GM23338 (cell line): ENCODE results near the gene GBE1. TPM values are rescaled to one million over a fixed set of nuclear protein-coding genes. Genes with fewer than 3 reads are reported as not detected.

Experiments
- ATAC-seq: fragments of 200-7000 bp; cut with Tn5 transposase; 3 replicates; pipeline ENCODE4 v1.9.1; 2020
- DNase-seq: peaks from one replicate; pipeline ENCODE4 v3.0.0-alpha.2; 2015; ENCODE audit warnings: low spot score
- H2AFZ ChIP-seq: fragments of 200-600 bp; sonication (generic); 2 replicates; pipeline ENCODE4 v1.8.0; 2016; ENCODE audit warnings: antibody characterized with exemption, mild to moderate bottlenecking, moderate library complexity
- H3F3A ChIP-seq: fragments of 200-600 bp; sonication (generic); replicated peaks from 2 replicates; pipeline ENCODE4 v1.8.0; 2017; ENCODE audit warnings: antibody characterized with exemption, mixed run types, low read depth
- H3K27ac ChIP-seq: fragments of 200-600 bp; sonication (generic); 2 replicates; pipeline ENCODE4 v1.6.1; 2016; ENCODE audit warnings: low read depth
- H3K27me3 ChIP-seq: fragments of 200-600 bp; sonication (generic); 2 replicates; pipeline ENCODE4 v1.8.0; 2016; ENCODE audit warnings: mild to moderate bottlenecking, mixed run types, moderate library complexity; ENCODE audit not compliant: insufficient read depth
- H3K36me3 ChIP-seq: fragments of 200-600 bp; sonication (generic); 2 replicates; pipeline ENCODE4 v1.8.0; 2016; ENCODE audit warnings: mild to moderate bottlenecking; ENCODE audit not compliant: insufficient read depth
- H3K4me1 ChIP-seq: fragments of 200-600 bp; sonication (generic); 2 replicates; pipeline ENCODE4 v1.8.0; 2016; ENCODE audit warnings: mild to moderate bottlenecking, moderate library complexity; ENCODE audit not compliant: insufficient read depth
- H3K4me2 ChIP-seq: fragments of 200-600 bp; sonication (generic); 2 replicates; pipeline ENCODE4 v1.7.1; 2017; ENCODE audit warnings: mixed run types
- H3K4me3 ChIP-seq: fragments of 200-600 bp; sonication (generic); 2 replicates; pipeline ENCODE4 v1.6.1; 2016; ENCODE audit warnings: mixed run types
- H3K79me2 ChIP-seq: fragments of 200-600 bp; sonication (generic); replicated peaks from 2 replicates; pipeline ENCODE4 v1.8.0; 2017; ENCODE audit warnings: mild to moderate bottlenecking; ENCODE audit not compliant: insufficient read depth
- H3K9me2 ChIP-seq: fragments of 200-600 bp; sonication (generic); 2 replicates; pipeline ENCODE4 v1.8.0; 2017; ENCODE audit not compliant: insufficient read depth
- H4K20me1 ChIP-seq: fragments of 200-600 bp; sonication (generic); replicated peaks from 2 replicates; pipeline ENCODE4 v1.8.0; 2017; ENCODE audit warnings: mild to moderate bottlenecking; ENCODE audit not compliant: insufficient read depth
- H3K27ac Mint-ChIP-seq: 2 replicates; pipeline ENCODE4 v1.8.0; 2020; ENCODE audit warnings: inconsistent platforms, mild to moderate bottlenecking, moderate library complexity, mixed read lengths
- H3K27me3 Mint-ChIP-seq: 3 replicates; pipeline ENCODE4 v1.8.0; 2022; ENCODE audit warnings: low read depth, mild to moderate bottlenecking, moderate library complexity, mixed read lengths, inconsistent platforms; ENCODE audit not compliant: insufficient read depth, poor library complexity
- H3K36me3 Mint-ChIP-seq: 3 replicates; pipeline ENCODE4 v1.8.0; 2021; ENCODE audit warnings: low read depth, mild to moderate bottlenecking, inconsistent platforms, moderate library complexity, mixed read lengths
- H3K4me1 Mint-ChIP-seq: 3 replicates; pipeline ENCODE4 v1.8.0; 2020; ENCODE audit warnings: mild to moderate bottlenecking, inconsistent platforms, mixed read lengths
- H3K4me3 Mint-ChIP-seq: 3 replicates; pipeline ENCODE4 v1.8.0; 2021; ENCODE audit warnings: moderate library complexity, mild to moderate bottlenecking, inconsistent platforms, mixed read lengths
- H3K9me3 Mint-ChIP-seq: 3 replicates; pipeline ENCODE4 v1.8.0; 2020; ENCODE audit warnings: moderate library complexity, mild to moderate bottlenecking, inconsistent platforms, mixed read lengths
- CREB1 ChIP-seq: fragments of 250-450 bp; sonication (Bioruptor Pico); IDR thresholded peaks from 2 replicates; pipeline ENCODE4 v1.5.0; 2020; ENCODE audit warnings: low read depth, mild to moderate bottlenecking, moderate library complexity
- EZH2 ChIP-seq: fragments of 200-600 bp; sonication (generic); IDR thresholded peaks from one replicate; pipeline ENCODE4 v1.8.0; 2017; ENCODE audit warnings: antibody characterized with exemption, mild to moderate bottlenecking, low read depth; ENCODE audit not compliant: unreplicated experiment
- EZH2phosphoT487 ChIP-seq: fragments of 200-600 bp; sonication (generic); IDR thresholded peaks from one replicate; pipeline ENCODE4 v1.8.1; 2018; ENCODE audit warnings: antibody characterized with exemption; ENCODE audit not compliant: unreplicated experiment
- NANOG ChIP-seq: IDR thresholded peaks from 2 replicates; pipeline ENCODE4 v1.6.1; 2016; ENCODE audit warnings: antibody characterized with exemption, borderline replicate concordance
- POLR2AphosphoS5 ChIP-seq: IDR thresholded peaks from 2 replicates; pipeline ENCODE4 v1.6.1; 2016; ENCODE audit warnings: antibody characterized with exemption, low read depth
- STAT1 ChIP-seq: IDR thresholded peaks from one replicate; pipeline ENCODE4 v1.6.1; 2016; ENCODE audit warnings: antibody characterized with exemption; ENCODE audit not compliant: unreplicated experiment
- ZNF114 ChIP-seq: fragments of 250-450 bp; sonication (Bioruptor Pico); IDR thresholded peaks from 2 replicates; pipeline ENCODE4 v1.5.0; 2020; ENCODE audit warnings: mild to moderate bottlenecking, moderate library complexity
- ZNF331 ChIP-seq: fragments of 250-450 bp; sonication (Bioruptor Pico); IDR thresholded peaks from 2 replicates; pipeline ENCODE4 v1.5.0; 2020; ENCODE audit warnings: low read depth, mild to moderate bottlenecking, moderate library complexity
- polyA plus RNA-seq: library from polyadenylated mRNA; unstranded; fragments of >200 nt; fragmentation: Nextera tagmentation; extraction: Ambion mirVana; gene quantifications from 2 replicates; pipeline ENCODE4 v1.2.1, GENCODE V29; 2016
- total RNA-seq: library from RNA; depleted of rRNA; stranded (reverse); fragments of >200 nt; shearing (Covaris generic); gene quantifications from 2 replicates; pipeline ENCODE4 v1.2.3, GENCODE V29; 2014
- TF ChIP-seq, protein P1 (sequence below): fragments of 250-450 bp; sonication (Bioruptor Pico); IDR thresholded peaks from 2 replicates; pipeline ENCODE4 v1.5.0; 2020; ENCODE audit warnings: mild to moderate bottlenecking, moderate library complexity
- TF ChIP-seq, protein P2 (sequence below): IDR thresholded peaks from 2 replicates; pipeline ENCODE4 v1.6.1; 2016; ENCODE audit warnings: antibody characterized with exemption

GBE1 gene
- total and polyA plus RNA-seq, 2 experiments from 2014 or later, result 6.4 to 12.2 TPM

DNA sequence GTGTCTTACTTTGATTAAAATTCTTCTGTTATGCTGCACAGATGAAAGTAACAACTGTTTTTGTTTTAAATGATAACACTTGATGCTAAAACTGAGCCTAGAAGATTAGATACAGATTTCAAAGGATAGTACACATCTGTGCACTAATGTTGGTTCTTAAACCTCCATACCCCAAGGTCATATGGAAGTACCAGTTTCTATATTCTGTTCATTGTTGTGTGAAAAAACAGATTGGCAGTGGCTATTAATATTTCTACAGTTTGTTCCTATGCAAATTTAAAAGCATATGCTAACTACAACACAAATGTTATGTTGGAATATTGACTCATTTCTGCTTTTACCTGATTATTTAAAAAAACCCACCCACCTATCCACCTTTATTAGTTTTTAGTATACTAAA, 32.0 kb upstream of the GBE1 start (continued):
- TF ChIP-seq, protein P1, sequence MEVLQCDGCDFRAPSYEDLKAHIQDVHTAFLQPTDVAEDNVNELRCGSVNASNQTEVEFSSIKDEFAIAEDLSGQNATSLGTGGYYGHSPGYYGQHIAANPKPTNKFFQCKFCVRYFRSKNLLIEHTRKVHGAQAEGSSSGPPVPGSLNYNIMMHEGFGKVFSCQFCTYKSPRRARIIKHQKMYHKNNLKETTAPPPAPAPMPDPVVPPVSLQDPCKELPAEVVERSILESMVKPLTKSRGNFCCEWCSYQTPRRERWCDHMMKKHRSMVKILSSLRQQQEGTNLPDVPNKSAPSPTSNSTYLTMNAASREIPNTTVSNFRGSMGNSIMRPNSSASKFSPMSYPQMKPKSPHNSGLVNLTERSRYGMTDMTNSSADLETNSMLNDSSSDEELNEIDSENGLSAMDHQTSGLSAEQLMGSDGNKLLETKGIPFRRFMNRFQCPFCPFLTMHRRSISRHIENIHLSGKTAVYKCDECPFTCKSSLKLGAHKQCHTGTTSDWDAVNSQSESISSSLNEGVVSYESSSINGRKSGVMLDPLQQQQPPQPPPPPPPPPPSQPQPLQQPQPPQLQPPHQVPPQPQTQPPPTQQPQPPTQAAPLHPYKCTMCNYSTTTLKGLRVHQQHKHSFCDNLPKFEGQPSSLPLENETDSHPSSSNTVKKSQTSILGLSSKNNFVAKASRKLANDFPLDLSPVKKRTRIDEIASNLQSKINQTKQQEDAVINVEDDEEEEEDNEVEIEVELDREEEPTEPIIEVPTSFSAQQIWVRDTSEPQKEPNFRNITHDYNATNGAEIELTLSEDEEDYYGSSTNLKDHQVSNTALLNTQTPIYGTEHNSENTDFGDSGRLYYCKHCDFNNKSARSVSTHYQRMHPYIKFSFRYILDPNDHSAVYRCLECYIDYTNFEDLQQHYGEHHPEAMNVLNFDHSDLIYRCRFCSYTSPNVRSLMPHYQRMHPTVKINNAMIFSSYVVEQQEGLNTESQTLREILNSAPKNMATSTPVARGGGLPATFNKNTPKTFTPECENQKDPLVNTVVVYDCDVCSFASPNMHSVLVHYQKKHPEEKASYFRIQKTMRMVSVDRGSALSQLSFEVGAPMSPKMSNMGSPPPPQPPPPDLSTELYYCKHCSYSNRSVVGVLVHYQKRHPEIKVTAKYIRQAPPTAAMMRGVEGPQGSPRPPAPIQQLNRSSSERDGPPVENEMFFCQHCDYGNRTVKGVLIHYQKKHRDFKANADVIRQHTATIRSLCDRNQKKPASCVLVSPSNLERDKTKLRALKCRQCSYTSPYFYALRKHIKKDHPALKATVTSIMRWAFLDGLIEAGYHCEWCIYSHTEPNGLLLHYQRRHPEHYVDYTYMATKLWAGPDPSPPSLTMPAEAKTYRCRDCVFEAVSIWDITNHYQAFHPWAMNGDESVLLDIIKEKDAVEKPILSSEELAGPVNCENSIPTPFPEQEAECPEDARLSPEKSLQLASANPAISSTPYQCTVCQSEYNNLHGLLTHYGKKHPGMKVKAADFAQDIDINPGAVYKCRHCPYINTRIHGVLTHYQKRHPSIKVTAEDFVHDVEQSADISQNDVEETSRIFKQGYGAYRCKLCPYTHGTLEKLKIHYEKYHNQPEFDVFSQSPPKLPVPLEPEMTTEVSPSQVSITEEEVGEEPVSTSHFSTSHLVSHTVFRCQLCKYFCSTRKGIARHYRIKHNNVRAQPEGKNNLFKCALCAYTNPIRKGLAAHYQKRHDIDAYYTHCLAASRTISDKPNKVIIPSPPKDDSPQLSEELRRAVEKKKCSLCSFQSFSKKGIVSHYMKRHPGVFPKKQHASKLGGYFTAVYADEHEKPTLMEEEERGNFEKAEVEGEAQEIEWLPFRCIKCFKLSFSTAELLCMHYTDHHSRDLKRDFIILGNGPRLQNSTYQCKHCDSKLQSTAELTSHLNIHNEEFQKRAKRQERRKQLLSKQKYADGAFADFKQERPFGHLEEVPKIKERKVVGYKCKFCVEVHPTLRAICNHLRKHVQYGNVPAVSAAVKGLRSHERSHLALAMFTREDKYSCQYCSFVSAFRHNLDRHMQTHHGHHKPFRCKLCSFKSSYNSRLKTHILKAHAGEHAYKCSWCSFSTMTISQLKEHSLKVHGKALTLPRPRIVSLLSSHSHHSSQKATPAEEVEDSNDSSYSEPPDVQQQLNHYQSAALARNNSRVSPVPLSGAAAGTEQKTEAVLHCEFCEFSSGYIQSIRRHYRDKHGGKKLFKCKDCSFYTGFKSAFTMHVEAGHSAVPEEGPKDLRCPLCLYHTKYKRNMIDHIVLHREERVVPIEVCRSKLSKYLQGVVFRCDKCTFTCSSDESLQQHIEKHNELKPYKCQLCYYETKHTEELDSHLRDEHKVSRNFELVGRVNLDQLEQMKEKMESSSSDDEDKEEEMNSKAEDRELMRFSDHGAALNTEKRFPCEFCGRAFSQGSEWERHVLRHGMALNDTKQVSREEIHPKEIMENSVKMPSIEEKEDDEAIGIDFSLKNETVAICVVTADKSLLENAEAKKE (CRISPR knock-in tag), result no peak
- TF ChIP-seq EZH2phosphoT487, result no peak
- no peak for TF ChIP-seq POLR2AphosphoS5
- no peak for TF ChIP-seq ZNF331 (CRISPR knock-in tag)
- TF ChIP-seq EZH2, result no peak
- no peak for TF ChIP-seq NANOG

DNA sequence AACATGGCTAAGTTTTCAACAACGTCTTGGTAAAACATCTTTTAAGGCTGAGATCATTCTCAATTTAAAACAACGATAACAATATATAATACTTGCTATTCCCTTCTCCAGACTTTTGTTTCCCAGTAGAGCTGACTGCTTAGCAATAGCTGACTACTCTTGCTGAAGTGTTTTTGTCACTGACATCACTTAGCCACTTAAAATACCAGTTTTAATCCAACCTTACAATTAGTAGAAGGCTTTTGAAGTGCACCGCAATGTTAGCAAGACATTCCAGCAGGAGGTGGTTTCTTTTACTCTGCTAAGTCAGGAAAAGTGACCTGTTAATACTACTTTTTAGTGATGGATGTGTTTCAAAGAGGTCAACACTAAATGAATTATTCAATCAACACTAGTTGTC, 28.7 kb upstream of the GBE1 start:
- Histone ChIP-seq H3K4me1 (peaks cover 15% of the 10 kb centered on the region), H4K20me1 (no peaks in the 10 kb centered on the region), H3K27ac (no peak overlapping the region), H2AFZ (no peak overlapping the region), H3K4me3 (no peak overlapping the region), H3K27me3 (no peaks in the 10 kb centered on the region), H3K4me2 (no peak overlapping the region), H3K79me2 (no peaks in the 10 kb centered on the region), H3K36me3 (no peaks in the 10 kb centered on the region), H3F3A (no peaks in the 10 kb centered on the region), H3K9me2 (no peaks in the 10 kb centered on the region)
- ATAC-seq (no peak), DNase-seq (no peak)
- no peak overlapping the region for H3K4me3 Mint-ChIP-seq
- H3K4me1 Mint-ChIP-seq, result peaks cover 9% of the 10 kb centered on the region; the same call in 2 of the 3 replicates
- no peaks in the 10 kb centered on the region for H3K27me3 Mint-ChIP-seq
- no peaks in the 10 kb centered on the region for H3K36me3 Mint-ChIP-seq
- no peak overlapping the region for H3K27ac Mint-ChIP-seq
- no peaks in the 10 kb centered on the region for H3K9me3 Mint-ChIP-seq
- no peak for TF ChIP-seq ZNF114
- no peak for TF ChIP-seq STAT1
- TF ChIP-seq CREB1 (CRISPR knock-in tag), result no peak
- TF ChIP-seq NANOG, result no peak
- TF ChIP-seq, protein P2, sequence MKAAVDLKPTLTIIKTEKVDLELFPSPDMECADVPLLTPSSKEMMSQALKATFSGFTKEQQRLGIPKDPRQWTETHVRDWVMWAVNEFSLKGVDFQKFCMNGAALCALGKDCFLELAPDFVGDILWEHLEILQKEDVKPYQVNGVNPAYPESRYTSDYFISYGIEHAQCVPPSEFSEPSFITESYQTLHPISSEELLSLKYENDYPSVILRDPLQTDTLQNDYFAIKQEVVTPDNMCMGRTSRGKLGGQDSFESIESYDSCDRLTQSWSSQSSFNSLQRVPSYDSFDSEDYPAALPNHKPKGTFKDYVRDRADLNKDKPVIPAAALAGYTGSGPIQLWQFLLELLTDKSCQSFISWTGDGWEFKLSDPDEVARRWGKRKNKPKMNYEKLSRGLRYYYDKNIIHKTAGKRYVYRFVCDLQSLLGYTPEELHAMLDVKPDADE, result no peak
- no peak for TF ChIP-seq EZH2
- TF ChIP-seq EZH2phosphoT487, result no peak
- TF ChIP-seq, protein P1 (CRISPR knock-in tag), result no peak
